NCI-H2196 treated with DMSO at 0.1 percent for 48 hours (cell line): ENCODE results near the gene SINHCAF.

Source experiments
- DNase-seq: peaks from one replicate; lab custom pipeline; 2025; ENCODE audit not compliant: unreplicated experiment; lab: John Stamatoyannopoulos, UW

Gene SINHCAF

GRCh38 chr12:31234955-31235867, 90.7 kb downstream of the SINHCAF start:
- peak; percentile 95 for DNase-seq

DNA sequence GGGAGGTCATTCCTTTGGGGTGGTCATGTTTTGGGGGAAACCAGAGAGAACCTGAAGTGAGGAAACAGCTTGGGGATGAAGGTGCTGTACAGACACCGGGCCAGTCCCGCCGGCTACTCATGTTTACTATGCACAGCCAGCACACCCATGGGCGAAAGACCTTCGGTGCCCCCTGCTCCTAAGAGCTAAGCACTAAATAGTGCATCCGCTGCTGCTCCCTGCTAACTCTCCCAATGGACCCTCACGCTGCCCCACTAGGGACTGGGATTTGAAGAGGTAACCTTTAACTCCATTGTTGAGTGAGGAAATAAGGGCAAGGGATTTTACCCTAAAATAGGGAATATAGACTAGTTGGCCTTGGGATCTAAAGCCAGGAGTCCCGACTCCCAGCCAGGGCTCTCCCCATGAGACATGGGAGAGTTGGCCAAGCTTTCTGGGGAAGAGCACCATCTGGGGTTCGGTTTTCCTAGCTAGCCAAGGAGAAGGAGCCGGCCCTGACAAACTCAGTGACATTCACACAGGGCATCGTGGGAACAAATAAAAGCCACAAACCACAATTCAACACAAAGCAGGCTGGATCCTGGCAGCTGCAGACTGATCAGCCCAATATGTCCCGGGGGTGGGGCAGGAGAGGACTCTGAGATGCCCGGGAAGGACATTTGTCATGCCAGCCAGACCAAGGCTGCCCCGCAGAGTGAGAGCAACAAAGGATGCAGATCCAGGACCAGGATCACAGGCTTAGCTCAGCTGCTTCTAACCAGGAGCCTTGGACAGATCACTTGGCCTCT, 91.7 kb downstream of the SINHCAF start:
- peak; percentile 58 for DNase-seq

DNA sequence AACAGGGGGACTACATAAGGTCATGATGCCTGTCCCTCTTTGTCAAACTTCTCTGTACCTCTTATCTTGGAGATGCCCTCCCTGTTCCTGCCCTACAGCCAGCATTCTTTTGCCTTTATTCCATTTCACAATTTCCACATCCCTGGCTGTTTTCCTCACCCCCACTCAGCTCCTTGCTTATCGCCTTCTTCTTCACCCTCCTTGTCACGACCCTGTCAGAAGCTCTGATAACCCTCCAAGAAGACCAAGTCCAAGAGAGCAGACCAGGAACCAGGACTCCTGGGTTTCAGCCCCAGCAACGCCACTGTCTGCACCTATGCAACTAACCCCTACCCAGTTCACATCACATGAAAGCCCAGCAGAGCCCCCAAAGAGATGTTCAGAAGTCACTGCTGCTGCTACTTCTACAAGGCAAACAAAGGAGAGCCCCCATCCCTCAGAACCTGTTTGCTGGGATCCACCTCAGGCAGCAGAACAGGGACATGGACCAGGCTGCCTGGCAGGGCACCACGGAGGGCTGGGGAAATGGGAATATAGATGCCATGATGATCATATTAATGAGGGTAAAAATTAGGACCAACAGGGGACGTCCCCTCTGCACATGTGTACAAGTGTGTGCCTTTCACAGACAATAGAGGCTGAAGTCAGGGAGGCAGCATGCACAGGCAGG, 92.8 kb downstream of the SINHCAF start:
- DNase-seq, result no peak

- no peak for DNase-seq
Observed at GRCh38 chr12:31232361-31232965, 93.5 kb downstream of the SINHCAF start.

- DNase-seq, result no peak
Observed at GRCh38 chr12:31231611-31232360, 94.2 kb downstream of the SINHCAF start.
